Prostate gland (tissue), 2 donors: ENCODE results near the gene PSMD13. TPM values are rescaled to one million over a fixed set of nuclear protein-coding genes. Genes with fewer than 3 reads are reported as not detected.

ENCODE experiments used
- DNase-seq: peaks from one replicate; pipeline ENCODE4 v3.0.0-alpha.2; 2019; ENCODE audit warnings: low spot score
- H3K27ac ChIP-seq, 2 donors: fragments of 200-600 bp; sonication (generic); 2 replicates each; pipeline ENCODE4 v1.5.1; 2017 to 2019
- H3K27me3 ChIP-seq: fragments of 200-600 bp; sonication (generic); replicated peaks from 2 replicates; pipeline ENCODE4 v1.5.1; 2019; ENCODE audit not compliant: insufficient read depth
- H3K36me3 ChIP-seq, 2 donors: fragments of 200-600 bp; sonication (generic); 1 replicate in 1 of 2; 2 replicates in 1 of 2; pipeline versions ENCODE4 v1.5.1 to v1.8.1; 2017 to 2019
- H3K4me1 ChIP-seq: fragments of 200-600 bp; sonication (generic); replicated peaks from 2 replicates; pipeline ENCODE4 v1.5.1; 2019
- H3K4me3 ChIP-seq, 2 donors: fragments of 200-600 bp; sonication (generic); 2 replicates each; pipeline ENCODE4 v1.5.1; 2017 to 2019
- H3K9me3 ChIP-seq: fragments of 200-600 bp; sonication (generic); 2 replicates; pipeline ENCODE4 v1.5.1; 2017
- CTCF ChIP-seq, 4 experiments: fragments of 200-600 bp in 2 of 4; fragments of 450-650 bp in 2 of 4; sonication (generic) in 2 of 4; IDR thresholded peaks; 1 replicate in 3 of 4; 2 replicates in 1 of 4; pipeline ENCODE4 v1.5.1; 2016 to 2019; ENCODE audit warnings: antibody characterized with exemption in 4 of 4, mild to moderate bottlenecking in 2 of 4, moderate library complexity in 2 of 4
- POLR2A ChIP-seq: fragments of 450-650 bp; IDR thresholded peaks from one replicate; pipeline ENCODE4 v1.6.1; 2016; ENCODE audit warnings: antibody characterized with exemption, mild to moderate bottlenecking
- POLR2AphosphoS5 ChIP-seq: sonication (generic); formaldehyde crosslinking; IDR thresholded peaks from one replicate; pipeline ENCODE4 v1.6.1; 2017; ENCODE audit warnings: antibody characterized with exemption
- WGBS: methylation state at CpG from one replicate; pipeline ENCODE4 v1.1.5; 2018; 5-methylcytosine and 5-hydroxymethylcytosine counted together
- intact Hi-C: fragments of 100-400 bp; cut with DNase I; formaldehyde crosslinking; loops from one replicate; pipeline ENCODE4 v1.14.2; 2022
- total RNA-seq, 2 donors: library from RNA; depleted of rRNA; stranded (reverse); fragments of >200 nt; gene quantifications; one replicate each; pipeline ENCODE4 v1.1.0, GENCODE V29; 2016

The PSMD13 gene
- total RNA-seq, 2 donors from 2014 or later: 87.4 to 129 TPM

- no peak overlapping the region for H3K27ac ChIP-seq
- intact Hi-C loops: no loop called here
- H3K9me3 ChIP-seq: no peaks in the 10 kb centered on the region
- TF ChIP-seq CTCF (IDR thresholded peaks at IDR 0.05) (no peak), POLR2AphosphoS5 (no peak), POLR2A (no peak)
- no peak overlapping the region for H3K4me3 ChIP-seq
- H3K4me1 ChIP-seq: no peaks in the 10 kb centered on the region
- WGBS: 78% methylated on average over 18 of the region's 18 CpGs
- H3K36me3 ChIP-seq: no peaks in the 10 kb centered on the region
- DNase-seq: no peak
- H3K27me3 ChIP-seq: no peaks in the 10 kb centered on the region
Observed at GRCh38 chr11:270451-271318, 33.9 kb downstream of the PSMD13 start.

- Histone ChIP-seq H3K4me3 (no peak overlapping the region), H3K9me3 (no peaks in the 10 kb centered on the region), H3K27ac (no peak overlapping the region), H3K4me1 (no peaks in the 10 kb centered on the region), H3K27me3 (no peaks in the 10 kb centered on the region), H3K36me3 (no peaks in the 10 kb centered on the region)
- no peak for DNase-seq
- 76% methylated on average over 6 of the region's 8 CpGs for WGBS
- intact Hi-C loops: no loop called here
- TF ChIP-seq CTCF (IDR thresholded peaks at IDR 0.05) (no peak), POLR2A (no peak), POLR2AphosphoS5 (no peak)
Observed at GRCh38 chr11:271319-271715, 34.5 kb downstream of the PSMD13 start.

- no peaks in the 10 kb centered on the region for H3K36me3 ChIP-seq
- H3K9me3 ChIP-seq: no peaks in the 10 kb centered on the region
- DNase-seq: no peak
- no peaks in the 10 kb centered on the region for H3K4me1 ChIP-seq
- H3K27ac ChIP-seq: no peak overlapping the region
- no peaks in the 10 kb centered on the region for H3K27me3 ChIP-seq
- 88% methylated on average over 21 of the region's 22 CpGs for WGBS
- TF ChIP-seq POLR2A: no peak
- TF ChIP-seq CTCF (IDR thresholded peaks at IDR 0.05): no peak
- no peak for TF ChIP-seq POLR2AphosphoS5
- intact Hi-C loops: no loop called here
- H3K4me3 ChIP-seq: no peak overlapping the region
Observed at GRCh38 chr11:272195-272930, 35.6 kb downstream of the PSMD13 start.

GRCh38 chr11:272931-273198, 36.1 kb downstream of the PSMD13 start:
- Histone ChIP-seq H3K9me3 (no peaks in the 10 kb centered on the region), H3K4me3 (no peak overlapping the region), H3K27me3 (no peaks in the 10 kb centered on the region), H3K4me1 (no peaks in the 10 kb centered on the region), H3K27ac (no peak overlapping the region), H3K36me3 (no peaks in the 10 kb centered on the region)
- DNase-seq: no peak
- TF ChIP-seq CTCF (IDR thresholded peaks at IDR 0.05) (no peak), POLR2AphosphoS5 (no peak), POLR2A (no peak)
- intact Hi-C loops: no loop called here
- 91% methylated on average over 6 of the region's 6 CpGs for WGBS

GRCh38 chr11:276219-276618, 39.4 kb downstream of the PSMD13 start:
- DNase-seq: no peak
- intact Hi-C loops: no loop called here
- no peaks in the 10 kb centered on the region for H3K4me1 ChIP-seq
- no peak overlapping the region for H3K4me3 ChIP-seq
- H3K36me3 ChIP-seq: no peaks in the 10 kb centered on the region
- TF ChIP-seq CTCF (IDR thresholded peaks at IDR 0.05): no peak
- no peak for TF ChIP-seq POLR2AphosphoS5
- no peak for TF ChIP-seq POLR2A
- peaks cover 10% of the 10 kb centered on the region for H3K27me3 ChIP-seq
- H3K9me3 ChIP-seq: no peaks in the 10 kb centered on the region
- H3K27ac ChIP-seq: no peak overlapping the region
